NCI-H1092 treated with DMSO at 0.1 percent for 48 hours (cell line): ENCODE data around the gene DRAM1.
"Not testable (repeated sequence)": the region's sequence is repeated elsewhere in the genome, so short reads cannot be mapped to it uniquely, and the experiment has no call there.

ENCODE experiments used
- DNase-seq: peaks from one replicate; lab custom pipeline; 2025; lab: John Stamatoyannopoulos, UW

Gene DRAM1

GRCh38 chr12:101906226-101906625, 28.8 kb downstream of the DRAM1 start:
- no peak for DNase-seq

GRCh38 chr12:101908395-101908794, 31.0 kb downstream of the DRAM1 start:
- DNase-seq = no peak

DNA sequence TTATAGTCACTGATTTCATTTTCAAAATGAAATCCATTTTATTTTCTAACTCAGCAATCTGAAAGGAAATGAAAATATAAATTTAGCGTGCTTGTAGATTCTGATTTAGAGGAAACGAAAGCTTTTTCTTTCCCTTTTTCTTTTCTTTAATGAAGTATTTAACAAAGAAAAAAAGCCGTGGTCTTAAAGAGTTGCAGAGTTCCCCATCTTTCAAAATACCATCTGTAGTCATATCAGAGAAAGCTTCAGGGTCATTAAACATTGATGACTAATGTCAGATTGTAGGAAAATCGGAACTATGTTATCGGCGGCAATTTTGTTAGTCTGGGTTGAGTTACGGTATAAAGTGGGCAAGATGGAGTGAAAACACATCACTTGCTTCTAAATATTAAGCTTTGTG, 32.3 kb downstream of the DRAM1 start:
- no peak for DNase-seq

- DNase-seq = no peak
These were observed 38.5 kb downstream of the DRAM1 start for GRCh38 chr12:101915841-101916240.

DNA sequence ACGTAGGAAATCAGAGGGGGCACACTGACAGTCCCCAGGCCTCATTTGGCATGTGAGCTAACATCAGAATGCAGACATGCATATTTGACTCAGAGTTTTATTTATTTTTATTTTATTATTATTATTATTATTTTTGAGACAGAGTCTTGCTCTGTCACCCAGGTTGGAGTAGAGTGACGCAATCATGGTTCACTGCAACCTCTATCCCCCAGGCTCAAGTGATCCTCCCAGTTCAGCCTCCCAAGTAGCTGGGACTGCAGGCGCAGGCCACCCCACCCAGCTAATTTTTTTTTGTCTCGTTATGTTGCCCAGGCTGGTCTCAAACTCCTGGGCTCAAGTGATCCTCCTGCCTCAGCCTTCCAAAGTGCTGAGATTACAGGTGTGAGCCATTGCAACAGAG, 41.4 kb downstream of the DRAM1 start:
- not testable (repeated sequence) for DNase-seq

DNA sequence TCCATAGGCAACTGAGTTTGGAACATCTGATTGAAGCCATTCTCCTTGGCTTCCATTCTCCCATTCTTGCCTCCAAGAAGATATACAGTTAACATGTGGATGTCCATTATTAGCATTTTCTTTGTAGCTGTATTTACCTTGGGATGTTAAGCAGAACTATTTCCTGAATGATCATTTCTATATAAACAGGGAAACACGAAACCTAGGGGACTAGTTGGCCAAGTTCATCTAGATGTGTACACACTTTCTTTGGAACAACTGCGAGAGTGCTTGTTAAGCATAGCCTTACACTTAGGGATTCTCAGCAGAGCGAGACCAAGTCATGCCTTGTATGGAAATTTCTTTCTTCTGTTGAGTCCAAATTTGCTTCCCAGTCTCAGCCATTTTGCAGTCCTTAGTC, 42.1 kb downstream of the DRAM1 start:
- DNase-seq = no peak

- DNase-seq = no peak
These were observed 43.5 kb downstream of the DRAM1 start for GRCh38 chr12:101920906-101921305.

GRCh38 chr12:101923045-101923718, 45.8 kb downstream of the DRAM1 start:
- no peak for DNase-seq

DNA sequence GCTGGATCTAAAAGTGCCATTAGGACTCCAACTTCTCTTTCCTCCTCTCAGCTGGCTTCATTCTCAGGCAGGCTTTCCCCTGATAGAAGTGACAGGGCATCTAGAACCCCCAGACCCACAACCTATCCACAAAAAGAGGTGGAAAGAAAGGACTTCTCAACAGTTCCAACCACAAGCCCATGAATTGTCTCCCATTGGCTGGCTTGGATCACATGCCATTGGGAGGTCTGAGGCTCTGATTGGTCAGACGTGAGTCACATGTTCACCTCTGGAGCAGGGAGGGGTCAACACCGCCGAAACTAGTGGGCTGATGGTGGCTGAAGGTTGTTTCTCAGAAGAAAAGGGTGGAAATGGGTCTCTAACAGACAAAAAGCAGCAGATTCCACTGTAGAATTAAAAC, 47.2 kb downstream of the DRAM1 start:
- DNase-seq = no peak

DNA sequence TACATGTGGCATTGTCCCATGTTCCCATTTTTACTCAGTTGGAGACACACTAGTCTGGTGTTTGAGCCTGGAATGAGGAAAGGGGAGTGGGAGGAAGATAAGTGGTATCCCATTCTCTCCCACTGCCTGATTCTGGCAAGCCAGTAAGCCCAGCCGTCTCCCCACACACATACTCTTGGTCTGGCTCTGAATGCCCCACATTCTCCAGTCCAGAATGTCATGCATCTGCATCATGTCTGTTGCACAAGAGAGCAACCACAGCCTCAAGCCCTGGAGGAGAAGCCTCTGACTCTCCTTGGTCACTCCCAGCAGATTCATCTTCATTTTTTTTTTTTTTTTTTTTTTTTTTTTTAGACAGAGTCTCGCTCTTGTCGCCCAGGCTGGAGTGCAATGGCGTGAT, 48.0 kb downstream of the DRAM1 start:
- DNase-seq = no peak

DNA sequence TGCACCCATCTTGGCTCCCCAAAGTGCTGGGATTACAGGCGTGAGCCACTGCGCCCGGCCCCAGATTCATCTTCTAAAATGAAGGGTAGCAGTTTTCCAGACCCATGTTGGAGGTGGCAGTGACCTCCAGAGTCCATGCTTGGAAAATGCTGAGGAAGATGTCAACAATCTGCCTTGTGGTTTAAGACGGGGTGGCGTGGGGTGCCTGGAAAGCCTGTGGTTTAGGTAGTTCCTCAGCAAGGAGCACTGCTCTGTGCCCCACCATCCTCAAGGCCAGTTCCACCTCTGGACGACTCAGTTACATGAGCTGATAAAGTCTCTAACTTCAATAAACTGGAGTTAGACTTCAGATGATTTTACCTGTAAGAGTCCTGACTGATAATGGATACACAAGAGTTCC, 48.6 kb downstream of the DRAM1 start:
- no peak for DNase-seq

DNA sequence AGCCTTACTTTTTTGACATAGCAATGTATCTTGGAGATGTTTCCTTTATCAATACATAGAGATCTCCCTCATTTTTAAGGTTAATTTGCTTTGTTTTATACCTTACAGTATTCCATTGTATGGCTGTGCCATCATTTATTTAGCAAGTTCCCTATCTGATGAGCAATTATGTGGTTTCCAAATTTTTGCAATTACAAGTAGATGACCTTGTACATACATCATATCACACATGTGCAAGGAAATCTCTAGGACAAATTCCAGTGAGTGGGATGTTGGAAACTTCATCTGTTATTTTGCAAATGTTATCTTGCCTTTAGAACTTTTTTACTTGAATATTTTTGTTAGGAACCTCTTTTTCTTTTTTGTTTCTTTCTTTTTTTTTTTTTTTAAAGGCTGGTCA, 49.7 kb downstream of the DRAM1 start:
- no peak for DNase-seq

GRCh38 chr12:101927999-101928398, 50.6 kb downstream of the DRAM1 start:
- DNase-seq = no peak

DNA sequence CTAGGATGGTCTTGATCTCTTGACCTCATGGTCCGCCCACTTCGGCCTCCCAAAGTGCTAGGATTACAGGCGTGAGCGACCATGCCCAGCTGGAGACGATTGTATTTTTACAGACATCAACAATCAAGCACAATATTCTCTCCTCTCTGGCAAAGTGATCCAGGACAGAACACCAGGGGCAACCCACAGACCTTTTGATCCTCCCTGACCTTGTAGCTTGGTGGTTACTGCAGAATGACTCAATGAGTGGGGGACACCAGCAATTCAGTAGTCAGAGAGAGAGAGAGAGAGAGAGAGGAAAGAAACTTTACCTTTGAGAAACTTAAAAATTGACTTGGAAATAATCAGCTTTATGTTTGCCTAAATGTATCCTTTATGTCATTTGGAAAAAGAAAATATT, 51.2 kb downstream of the DRAM1 start:
- DNase-seq = no peak

- no peak for DNase-seq
These were observed 52.1 kb downstream of the DRAM1 start for GRCh38 chr12:101929365-101930041.

GRCh38 chr12:101931498-101932326, 54.3 kb downstream of the DRAM1 start:
- DNase-seq = no peak

GRCh38 chr12:101933866-101934514, 56.6 kb downstream of the DRAM1 start:
- no peak for DNase-seq

DNA sequence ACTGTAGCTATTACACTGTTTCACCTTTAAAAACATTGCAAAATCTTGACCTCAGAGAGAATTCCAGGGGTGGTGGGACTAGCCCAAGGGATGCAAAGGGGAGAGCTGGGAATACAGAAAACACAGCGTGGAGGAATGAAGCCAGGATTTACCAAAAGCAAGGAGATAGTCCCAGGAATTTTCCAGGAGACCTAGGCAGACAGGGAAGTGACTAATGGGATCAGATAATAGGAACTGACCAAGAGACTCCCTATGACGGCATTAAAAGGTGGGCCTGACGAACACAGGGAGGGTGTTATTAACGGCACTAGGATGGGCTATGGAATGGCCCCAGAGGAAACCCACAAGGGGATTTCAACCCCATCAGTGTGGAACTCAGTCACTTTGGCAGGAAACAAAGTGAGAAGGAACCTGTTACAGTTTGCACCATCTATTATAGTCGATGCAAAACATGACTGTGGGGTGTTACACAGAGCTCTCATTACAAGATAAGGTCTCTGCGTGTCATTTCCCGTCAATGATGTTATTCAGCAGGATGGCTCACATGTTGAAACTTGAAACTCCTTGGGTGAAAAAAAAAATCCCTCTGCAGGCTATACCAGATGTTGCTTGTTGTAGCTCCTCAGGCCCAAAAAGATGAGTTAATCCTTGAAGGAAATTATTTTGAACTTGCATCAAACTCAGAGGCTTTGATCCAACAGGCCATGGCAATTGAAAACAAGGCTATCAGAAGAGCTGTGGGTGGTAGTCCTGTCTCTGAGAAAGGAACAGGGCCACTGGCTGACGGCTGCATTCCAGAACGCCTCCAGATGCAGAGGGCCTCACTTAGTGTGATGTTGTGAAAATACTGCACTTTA, 58.7 kb downstream of the DRAM1 start:
- no peak for DNase-seq

DNA sequence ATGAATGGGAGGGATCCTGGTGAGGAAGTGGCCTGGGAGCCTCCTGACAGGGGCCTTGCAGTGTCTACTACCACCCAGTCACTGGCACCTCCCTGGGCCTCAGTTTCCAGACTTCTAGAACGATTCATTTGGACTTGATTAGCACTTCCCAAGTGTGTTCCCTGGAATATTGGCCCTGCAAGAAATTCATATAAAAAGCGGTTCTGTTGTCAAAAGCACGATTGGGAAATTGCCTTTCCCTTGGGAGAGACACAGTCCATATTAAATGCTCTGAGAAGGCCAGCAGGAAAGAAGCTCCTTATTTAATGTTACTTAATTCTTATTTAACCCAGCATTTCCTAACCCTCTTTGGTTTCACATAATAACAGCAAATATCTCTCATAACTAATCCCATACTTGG, 61.9 kb downstream of the DRAM1 start:
- no peak for DNase-seq

DNA sequence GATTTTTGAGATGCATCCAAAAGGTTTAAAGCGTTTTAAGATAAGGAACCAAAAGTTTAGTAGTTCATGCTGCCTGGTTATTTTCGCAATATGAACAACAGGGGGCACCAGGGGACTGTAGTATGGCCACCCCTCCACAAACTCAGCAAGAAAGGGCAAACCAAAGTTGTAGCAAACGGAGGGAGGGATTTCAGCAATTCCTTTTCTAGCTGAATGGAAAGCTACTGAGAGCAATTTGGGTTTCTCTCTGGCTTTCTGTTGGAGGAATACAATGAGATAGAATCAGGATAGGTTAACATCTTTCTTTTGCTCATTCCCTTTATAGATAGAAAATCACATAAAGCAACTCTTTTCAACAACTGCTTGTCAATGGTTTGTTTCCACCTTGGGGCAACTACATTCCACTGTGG, 62.5 kb downstream of the DRAM1 start:
- DNase-seq = peak; percentile 20

GRCh38 chr12:101940400-101940950, 63.1 kb downstream of the DRAM1 start:
- no peak for DNase-seq
